ENCODE measurements around the gene FOXA2.

DNA sequence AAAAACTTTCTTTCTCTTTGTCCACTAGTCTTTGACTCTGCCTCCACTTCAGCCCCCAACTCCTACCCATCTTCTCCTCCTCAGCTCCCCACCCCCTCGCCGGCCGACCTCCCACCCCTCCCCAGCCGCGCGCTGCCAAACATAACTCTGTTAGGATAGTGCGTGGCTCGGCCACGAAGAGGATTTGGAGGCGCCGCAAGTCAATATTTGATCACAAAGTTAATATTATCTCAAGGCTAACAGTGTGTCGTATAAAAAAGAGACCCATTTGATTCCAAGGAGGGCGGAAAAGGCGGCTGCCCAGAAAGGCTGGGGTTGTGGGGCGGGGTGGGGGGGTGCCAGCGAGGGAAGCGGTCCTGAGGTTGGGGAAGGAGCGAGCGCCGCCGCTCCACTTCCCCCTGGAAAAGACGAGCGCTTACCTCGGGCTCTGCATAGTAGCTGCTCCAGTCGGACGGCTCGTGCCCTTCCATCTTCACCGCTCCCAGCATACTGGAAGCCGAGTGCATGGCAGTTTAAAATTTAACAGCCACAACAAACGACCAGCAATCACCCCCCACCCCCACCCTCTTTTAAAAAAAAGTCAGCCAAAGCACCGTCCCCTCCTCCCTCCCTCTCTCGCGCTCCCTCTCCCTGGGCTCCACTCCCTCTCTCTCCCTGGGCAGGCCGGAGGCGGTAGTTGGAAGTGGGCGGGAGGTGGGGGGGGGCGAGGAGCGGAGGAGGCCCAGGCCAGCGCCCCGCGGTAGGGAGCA lies 425 bp downstream of the FOXA2 start:
- TF ChIP-seq, protein P1, sequence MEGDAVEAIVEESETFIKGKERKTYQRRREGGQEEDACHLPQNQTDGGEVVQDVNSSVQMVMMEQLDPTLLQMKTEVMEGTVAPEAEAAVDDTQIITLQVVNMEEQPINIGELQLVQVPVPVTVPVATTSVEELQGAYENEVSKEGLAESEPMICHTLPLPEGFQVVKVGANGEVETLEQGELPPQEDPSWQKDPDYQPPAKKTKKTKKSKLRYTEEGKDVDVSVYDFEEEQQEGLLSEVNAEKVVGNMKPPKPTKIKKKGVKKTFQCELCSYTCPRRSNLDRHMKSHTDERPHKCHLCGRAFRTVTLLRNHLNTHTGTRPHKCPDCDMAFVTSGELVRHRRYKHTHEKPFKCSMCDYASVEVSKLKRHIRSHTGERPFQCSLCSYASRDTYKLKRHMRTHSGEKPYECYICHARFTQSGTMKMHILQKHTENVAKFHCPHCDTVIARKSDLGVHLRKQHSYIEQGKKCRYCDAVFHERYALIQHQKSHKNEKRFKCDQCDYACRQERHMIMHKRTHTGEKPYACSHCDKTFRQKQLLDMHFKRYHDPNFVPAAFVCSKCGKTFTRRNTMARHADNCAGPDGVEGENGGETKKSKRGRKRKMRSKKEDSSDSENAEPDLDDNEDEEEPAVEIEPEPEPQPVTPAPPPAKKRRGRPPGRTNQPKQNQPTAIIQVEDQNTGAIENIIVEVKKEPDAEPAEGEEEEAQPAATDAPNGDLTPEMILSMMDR (conservative IDR thresholded peaks at IDR 0.05): no peak
- TF ChIP-seq ZFX (IDR thresholded peaks at IDR 0.05): no peak

Measured in C4-2B (cell line).